Esophagus muscularis mucosa (tissue), 4 donors: ENCODE data around the gene GAS7. TPM values are rescaled to one million over a fixed set of nuclear protein-coding genes. Genes with fewer than 3 reads are reported as not detected.

ENCODE experiments used
- DNase-seq: peaks from one replicate; pipeline ENCODE4 v3.0.0-alpha.2; 2017; ENCODE audit errors: extremely low spot score
- H3K27ac ChIP-seq, 4 donors: fragments of 200-600 bp; sonication (generic); replicated peaks in 1 of 4; 1 replicate in 3 of 4; 2 replicates in 1 of 4; pipeline ENCODE4 v1.5.1; 2016 to 2019; ENCODE audit warnings: mild to moderate bottlenecking in 1 of 4
- H3K27me3 ChIP-seq, 4 donors: fragments of 200-600 bp; sonication (generic); one replicate each; pipeline versions ENCODE4 v1.5.1 to v1.6.0; 2016 to 2019
- H3K36me3 ChIP-seq, 4 donors: fragments of 200-600 bp; sonication (generic); one replicate each; pipeline ENCODE4 v1.5.1; 2016 to 2019
- H3K4me1 ChIP-seq, 4 donors: fragments of 200-600 bp; sonication (generic); one replicate each; pipeline ENCODE4 v1.5.1; 2016 to 2019
- H3K4me3 ChIP-seq, 4 donors: fragments of 200-600 bp; sonication (generic); 1 replicate in 2 of 4; 2 replicates in 2 of 4; pipeline ENCODE4 v1.5.1; 2016 to 2019; ENCODE audit warnings: mild to moderate bottlenecking in 4 of 4, moderate library complexity in 1 of 4
- H3K9me3 ChIP-seq, 4 donors: fragments of 200-600 bp; sonication (generic); 1 replicate in 3 of 4; 2 replicates in 1 of 4; pipeline ENCODE4 v1.5.1; 2016 to 2019
- CTCF ChIP-seq, 3 experiments: fragments of 200-600 bp in 2 of 3; fragments of 450-650 bp in 1 of 3; sonication (generic) in 2 of 3; IDR thresholded peaks; one replicate each; pipeline ENCODE4 v1.5.1; 2017 to 2019; ENCODE audit warnings: antibody characterized with exemption in 3 of 3, mild to moderate bottlenecking in 2 of 3, moderate library complexity in 1 of 3
- EP300 ChIP-seq: sonication (generic); formaldehyde crosslinking; IDR thresholded peaks from one replicate; pipeline ENCODE4 v1.6.1; 2017; ENCODE audit warnings: antibody characterized with exemption
- POLR2A ChIP-seq: fragments of 450-650 bp; IDR thresholded peaks from one replicate; pipeline ENCODE4 v1.6.1; 2017; ENCODE audit warnings: antibody characterized with exemption, moderate library complexity, mild to moderate bottlenecking, low read depth
- POLR2AphosphoS5 ChIP-seq, 2 donors: sonication (generic); formaldehyde crosslinking; IDR thresholded peaks; one replicate each; pipeline ENCODE4 v1.6.1; 2017; ENCODE audit warnings: antibody characterized with exemption in 2 of 2
- WGBS: methylation state at CpG from one replicate; pipeline ENCODE4 v1.1.5; 2018; 5-methylcytosine and 5-hydroxymethylcytosine counted together
- intact Hi-C: fragments of 100-400 bp; cut with DNase I; formaldehyde crosslinking; loops from one replicate; pipeline ENCODE4 v1.15.1; 2023
- total RNA-seq, 4 donors: library from RNA; depleted of rRNA; stranded (reverse); fragments of >200 nt; gene quantifications; one replicate each; pipeline versions ENCODE4 v1.1.0 to v1.2.1, GENCODE V29; 2016

The GAS7 gene
- total RNA-seq, 4 donors from 2014 or later, result 77.3 to 124 (median 86.7) TPM

DNA sequence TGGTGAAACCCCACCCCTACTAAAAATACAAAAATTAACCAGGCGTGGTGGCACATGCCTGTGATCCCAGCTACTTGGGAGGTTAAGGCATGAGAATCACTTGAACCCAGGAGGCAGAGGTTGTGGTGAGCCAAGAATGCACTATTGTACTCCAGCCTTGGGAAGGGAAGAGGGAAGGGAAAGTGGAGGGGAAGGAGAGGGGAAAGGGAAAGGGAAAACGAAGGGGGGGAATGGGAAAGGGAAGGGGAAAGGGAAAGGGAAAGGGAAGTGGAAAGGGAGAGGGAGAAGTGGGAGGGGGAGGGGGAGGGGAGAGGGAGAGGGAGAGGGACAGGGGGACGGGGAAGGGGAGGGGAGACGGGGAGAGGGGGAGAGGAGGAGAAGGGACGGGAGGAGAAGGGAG lies 122.5 kb downstream of the GAS7 start:
- Histone ChIP-seq H3K27me3 (no peaks in the 10 kb centered on the region), H3K4me3 (no peak overlapping the region), H3K9me3 (peaks cover 0 to 4% (median 0%) of the 10 kb centered on the region in 4 donors), H3K4me1 (peaks cover 0 to 6% (median 2%) of the 10 kb centered on the region in 4 donors), H3K27ac (no peak overlapping the region), H3K36me3 (no peaks in the 10 kb centered on the region)
- intact Hi-C loops, result no loop called here
- TF ChIP-seq CTCF (IDR thresholded peaks at IDR 0.05) (no peak), POLR2A (no peak), POLR2AphosphoS5 (IDR thresholded peaks at IDR 0.05) (no peak), EP300 (no peak)
- WGBS, result 73% methylated on average over 5 of the region's 5 CpGs
- DNase-seq, result no peak

- no peak for DNase-seq
Observed at GRCh38 chr17:10073941-10074340, 124.5 kb downstream of the GAS7 start.

GRCh38 chr17:10072556-10073425 lies 125.6 kb downstream of the GAS7 start:
- Histone ChIP-seq H3K27ac (no peak overlapping the region), H3K36me3 (no peaks in the 10 kb centered on the region), H3K27me3 (no peaks in the 10 kb centered on the region), H3K4me3 (no peak overlapping the region), H3K9me3 (peaks cover 0 to 4% (median 0%) of the 10 kb centered on the region in 4 donors), H3K4me1 (peaks cover 11 to 22% (median 19%) of the 10 kb centered on the region in 4 donors)
- intact Hi-C loops, result no loop called here
- TF ChIP-seq EP300 (no peak), CTCF (IDR thresholded peaks at IDR 0.05) (no peak), POLR2A (no peak), POLR2AphosphoS5 (IDR thresholded peaks at IDR 0.05) (no peak)
- no peak for DNase-seq
- 84% methylated on average over 15 of the region's 16 CpGs for WGBS

More at GRCh38 chr17:10073941-10074340, 124.5 kb downstream of the GAS7 start:
- Histone ChIP-seq H3K4me1 (peaks cover 6 to 16% (median 12%) of the 10 kb centered on the region in 4 donors), H3K9me3 (peaks cover 0 to 4% (median 0%) of the 10 kb centered on the region in 4 donors), H3K36me3 (no peaks in the 10 kb centered on the region), H3K4me3 (no peak overlapping the region), H3K27ac (no peak overlapping the region), H3K27me3 (no peaks in the 10 kb centered on the region)
- 47% methylated on average over 6 of the region's 6 CpGs for WGBS
- intact Hi-C loops, result no loop called here
- TF ChIP-seq POLR2A (no peak), POLR2AphosphoS5 (IDR thresholded peaks at IDR 0.05) (no peak), CTCF (IDR thresholded peaks at IDR 0.05) (no peak), EP300 (no peak)

DNA sequence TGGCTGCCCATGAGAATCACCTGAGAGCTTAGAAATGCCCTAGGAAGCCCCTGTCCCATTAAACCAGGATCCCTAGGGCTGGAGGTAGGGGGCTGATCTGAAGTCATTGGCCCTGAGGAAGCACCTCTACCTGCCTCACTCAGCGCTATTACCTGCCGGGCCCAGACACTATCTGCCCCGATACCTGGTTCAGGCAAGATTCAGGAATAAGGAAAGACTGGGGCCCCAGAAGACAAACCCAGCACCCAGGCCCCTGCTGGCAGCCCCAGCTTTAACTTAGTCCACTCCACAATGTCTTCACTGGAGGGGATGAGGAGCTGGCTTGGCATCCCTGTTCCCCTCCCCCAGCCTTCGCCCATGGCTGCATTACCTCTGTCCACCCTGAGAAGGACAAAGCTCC lies 126.3 kb downstream of the GAS7 start:
- whole genome bisulfite sequencing, result 88% methylated on average over 4 of the region's 4 CpGs
- DNase-seq, result no peak
- no peaks in the 10 kb centered on the region for H3K9me3 ChIP-seq
- no peak overlapping the region for H3K27ac ChIP-seq
- TF ChIP-seq CTCF (IDR thresholded peaks at IDR 0.05), result no peak
- TF ChIP-seq EP300, result no peak
- TF ChIP-seq POLR2AphosphoS5 (IDR thresholded peaks at IDR 0.05), result no peak
- TF ChIP-seq POLR2A, result no peak
- H3K27me3 ChIP-seq, result no peaks in the 10 kb centered on the region
- no peak overlapping the region for H3K4me3 ChIP-seq
- H3K36me3 ChIP-seq, result no peaks in the 10 kb centered on the region
- intact Hi-C loops, result no loop called here
- H3K4me1 ChIP-seq, result peaks cover 11 to 22% (median 19%) of the 10 kb centered on the region in 4 donors
